Central memory CD4-positive, alpha-beta T cell (primary cell): ENCODE measurements around the gene STX10.
A peak's percentile ranks its signal among the peaks of the same experiment; 100 is the strongest.

Experiments used
- DNase-seq: peaks from one replicate; pipeline ENCODE4 v3.0.0; 2022

Gene STX10

DNA sequence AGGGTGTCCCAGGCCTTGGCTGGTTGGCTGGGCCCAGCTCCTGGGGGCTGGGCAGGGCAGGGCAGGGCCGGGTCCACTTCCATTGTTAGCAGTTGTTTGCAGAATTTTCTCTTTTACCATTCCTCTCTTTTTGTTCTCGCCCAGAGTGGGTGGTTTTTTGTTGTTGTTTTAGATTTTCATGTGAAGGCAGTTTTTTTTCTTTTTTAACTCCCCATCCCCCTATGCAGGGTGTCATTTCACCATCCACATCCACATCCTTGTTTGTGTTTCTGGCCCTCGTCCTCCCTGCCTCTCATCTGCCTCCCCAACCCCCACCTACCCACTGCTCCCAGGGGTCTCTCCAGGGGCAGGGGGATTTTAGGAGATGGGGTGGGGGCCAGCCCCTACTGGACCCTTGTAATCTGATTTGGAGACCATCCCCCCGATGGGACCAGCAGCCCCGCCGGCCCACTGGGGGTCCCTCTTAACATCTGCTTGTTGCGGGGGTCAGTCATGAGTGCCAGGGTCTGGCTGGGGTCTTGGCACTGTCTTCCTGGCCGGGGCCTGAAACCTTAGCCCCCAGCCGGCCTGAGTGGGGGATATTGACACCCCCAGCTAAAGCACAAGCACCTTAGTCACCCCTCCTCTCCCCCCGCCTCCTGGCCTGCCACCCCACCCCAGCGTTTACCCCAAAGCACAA is 10.4 kb downstream of the STX10 start:
- DNase-seq = no peak

DNA sequence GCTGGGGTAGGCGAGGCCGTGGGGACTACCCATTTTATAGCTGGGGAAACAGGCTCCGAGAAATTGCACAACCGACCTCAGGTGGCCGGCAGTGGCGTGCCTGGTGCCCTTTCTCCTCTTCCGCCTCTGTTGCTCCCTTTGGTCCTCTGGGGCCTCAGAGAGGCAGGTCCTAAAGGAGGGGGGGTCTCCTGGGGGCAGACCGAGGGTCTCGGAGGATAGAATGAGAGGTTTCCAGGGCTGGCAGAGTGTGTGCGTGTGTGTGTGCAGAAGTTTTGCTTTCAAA is 11.3 kb downstream of the STX10 start:
- DNase-seq = no peak

DNA sequence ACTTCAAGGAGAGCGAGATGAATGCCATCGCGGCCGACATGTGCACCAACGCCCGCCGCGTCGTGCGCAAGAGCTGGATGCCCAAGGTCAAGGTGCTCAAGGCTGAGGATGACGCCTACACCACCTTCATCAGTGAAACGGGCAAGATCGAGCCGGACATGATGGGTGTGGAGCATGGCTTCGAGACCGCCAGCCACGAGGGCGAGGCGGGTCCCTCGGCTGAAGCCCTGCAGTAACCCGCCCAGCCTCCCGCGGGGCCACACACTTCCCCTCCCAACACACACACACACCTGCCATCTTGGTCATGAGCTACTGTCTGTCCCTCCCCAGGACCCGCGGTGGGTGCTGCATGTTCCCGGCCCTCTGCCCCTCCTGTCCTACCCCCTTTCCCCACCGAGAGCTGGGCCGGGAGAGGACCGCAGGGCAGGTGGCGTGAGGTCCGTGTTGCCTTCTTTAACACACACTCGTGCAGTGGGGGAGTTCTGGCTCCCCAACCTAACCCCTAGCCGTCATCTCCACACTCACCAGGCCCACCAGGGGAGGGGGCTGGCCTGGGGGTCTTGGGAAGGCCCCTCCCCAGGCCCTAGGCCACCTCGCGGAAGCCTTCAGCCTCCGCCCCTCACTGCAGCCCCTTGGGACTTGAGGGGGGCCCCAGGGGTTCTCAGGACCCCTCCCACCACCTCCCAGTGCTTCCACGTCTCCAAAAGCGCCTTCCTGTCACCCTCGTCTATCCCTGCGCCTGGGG is 11.8 kb downstream of the STX10 start:
- DNase-seq = no peak

DNA sequence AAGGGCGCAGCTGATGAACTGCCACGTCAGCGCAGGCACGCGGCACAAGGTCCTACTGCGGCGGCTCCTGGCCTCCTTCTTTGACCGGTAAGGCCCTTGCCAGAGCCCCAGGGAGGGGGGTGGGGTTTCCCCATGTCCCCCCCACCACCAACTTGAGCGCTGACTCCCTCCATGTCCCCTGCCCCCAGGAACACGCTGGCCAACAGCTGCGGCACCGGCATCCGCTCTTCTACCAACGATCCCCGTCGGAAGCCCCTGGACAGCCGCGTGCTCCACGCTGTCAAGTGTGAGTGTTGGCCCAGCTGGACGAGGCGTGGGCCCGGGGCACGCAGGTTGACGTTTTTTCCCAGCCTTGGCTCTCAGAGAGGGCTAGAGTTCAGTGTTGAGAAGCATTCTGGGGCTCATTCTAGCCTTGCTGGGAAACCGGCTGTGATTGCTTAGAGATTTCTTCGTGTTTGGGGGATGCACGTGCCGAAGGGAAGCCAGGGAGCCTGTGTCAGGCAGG is 12.8 kb downstream of the STX10 start:
- no peak for DNase-seq

DNA sequence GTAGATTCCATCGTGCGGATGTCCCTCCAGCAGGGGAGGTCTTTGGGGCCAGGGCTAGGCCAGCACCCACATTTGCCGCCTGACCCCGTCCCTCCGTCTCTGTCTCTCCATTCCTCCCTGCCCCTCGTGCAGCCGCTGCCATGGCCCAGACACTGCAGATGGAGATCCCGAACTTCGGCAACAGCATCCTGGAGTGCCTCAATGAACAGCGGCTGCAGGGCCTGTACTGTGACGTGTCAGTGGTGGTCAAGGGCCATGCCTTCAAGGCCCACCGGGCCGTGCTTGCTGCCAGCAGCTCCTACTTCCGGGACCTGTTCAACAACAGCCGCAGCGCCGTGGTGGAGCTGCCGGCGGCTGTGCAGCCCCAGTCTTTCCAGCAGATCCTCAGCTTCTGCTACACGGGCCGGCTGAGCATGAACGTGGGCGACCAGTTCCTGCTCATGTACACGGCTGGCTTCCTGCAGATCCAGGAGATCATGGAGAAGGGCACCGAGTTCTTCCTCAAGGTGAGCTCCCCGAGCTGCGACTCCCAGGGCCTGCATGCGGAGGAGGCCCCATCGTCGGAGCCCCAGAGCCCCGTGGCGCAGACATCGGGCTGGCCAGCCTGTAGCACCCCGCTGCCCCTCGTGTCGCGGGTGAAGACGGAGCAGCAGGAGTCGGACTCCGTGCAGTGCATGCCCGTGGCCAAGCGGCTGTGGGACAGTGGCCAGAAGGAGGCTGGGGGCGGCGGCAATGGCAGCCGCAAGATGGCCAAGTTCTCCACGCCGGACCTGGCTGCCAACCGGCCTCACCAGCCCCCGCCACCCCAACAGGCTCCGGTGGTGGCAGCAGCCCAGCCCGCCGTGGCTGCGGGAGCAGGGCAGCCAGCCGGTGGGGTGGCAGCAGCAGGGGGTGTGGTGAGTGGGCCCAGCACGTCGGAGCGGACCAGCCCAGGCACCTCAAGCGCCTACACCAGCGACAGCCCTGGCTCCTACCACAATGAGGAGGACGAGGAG is 14.8 kb downstream of the STX10 start:
- no peak for DNase-seq

DNA sequence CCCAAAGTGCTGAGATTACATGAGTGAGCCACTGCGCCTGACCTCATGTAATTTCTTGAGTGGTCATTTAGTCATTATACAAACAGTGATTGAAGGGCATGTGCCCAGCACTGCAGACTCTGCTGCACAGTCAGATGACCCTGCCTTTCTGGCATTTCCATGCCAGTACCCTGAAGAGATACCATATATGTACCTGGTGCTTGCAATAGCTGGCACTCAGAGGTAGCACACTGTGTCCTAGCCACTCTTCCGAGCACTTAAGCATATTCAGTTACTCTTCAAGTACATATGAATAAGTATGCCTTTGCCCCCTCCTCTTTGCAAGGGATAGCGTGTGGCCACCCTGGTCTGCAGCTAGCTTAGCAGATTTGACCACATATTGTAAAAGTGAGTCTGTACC is 15.5 kb downstream of the STX10 start:
- no peak for DNase-seq

DNA sequence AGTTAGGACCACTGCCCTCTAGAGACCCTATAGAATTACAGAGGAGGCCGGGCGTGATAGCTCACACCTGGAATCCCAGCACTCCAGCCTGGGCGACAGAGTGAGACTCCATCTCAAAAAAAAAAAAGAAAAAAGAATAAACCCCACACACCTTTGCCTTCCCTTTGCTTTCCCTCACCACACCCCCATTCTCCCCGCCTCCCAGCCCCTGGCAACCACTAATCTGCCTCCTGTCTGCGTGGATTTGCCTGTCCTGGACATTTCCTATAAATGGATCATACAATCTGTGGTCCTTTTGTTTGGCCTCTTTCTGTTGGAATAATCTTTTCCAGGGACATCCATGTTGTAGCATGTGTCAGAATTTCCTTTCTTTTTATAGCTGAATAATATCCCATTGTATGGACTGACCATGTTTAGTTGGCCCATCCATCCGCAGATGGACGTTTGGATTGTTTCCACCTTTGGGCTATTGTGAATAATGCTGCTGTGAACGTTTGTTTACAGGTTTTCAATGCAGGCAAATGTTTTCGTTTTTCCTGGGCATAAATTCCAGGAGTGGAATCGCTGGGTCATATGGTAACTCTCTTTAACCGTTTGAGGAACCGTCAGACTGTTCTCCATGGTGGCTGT is 16.8 kb downstream of the STX10 start:
- DNase-seq = no peak

DNA sequence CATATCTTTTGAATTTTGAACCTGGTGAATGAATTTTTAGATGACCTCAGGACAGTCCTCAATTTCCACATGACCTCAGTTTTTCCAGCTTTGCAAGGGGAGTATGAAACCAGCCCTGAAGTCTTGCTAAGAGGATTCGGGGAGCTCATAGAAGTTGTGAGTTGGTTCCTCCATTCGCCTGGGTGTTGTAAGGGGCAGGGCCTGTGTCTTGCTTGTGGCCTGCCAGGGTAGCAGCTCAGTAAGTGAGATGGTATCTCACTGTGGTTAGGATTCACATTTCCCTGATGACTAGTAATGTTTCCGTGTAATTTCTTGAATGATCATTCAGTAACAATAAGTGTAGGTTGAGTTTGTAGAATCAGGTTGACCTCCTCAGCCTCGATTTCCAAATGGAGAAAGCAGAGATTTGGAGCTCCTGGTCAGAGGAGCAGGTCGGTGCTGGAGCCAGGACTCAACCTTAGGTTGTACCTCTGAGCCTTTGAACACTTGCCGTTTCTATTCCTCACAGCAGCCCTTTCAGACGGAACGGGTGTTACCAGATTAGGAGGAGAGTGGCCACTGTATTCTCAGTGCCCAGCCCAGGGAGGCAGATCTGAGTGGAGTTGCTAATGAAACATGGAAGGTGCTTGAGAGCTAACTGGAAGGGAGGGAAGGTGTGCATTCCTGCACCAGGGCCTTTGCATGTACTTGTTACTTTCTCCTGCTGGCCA is 17.5 kb downstream of the STX10 start:
- DNase-seq = peak; percentile 55

DNA sequence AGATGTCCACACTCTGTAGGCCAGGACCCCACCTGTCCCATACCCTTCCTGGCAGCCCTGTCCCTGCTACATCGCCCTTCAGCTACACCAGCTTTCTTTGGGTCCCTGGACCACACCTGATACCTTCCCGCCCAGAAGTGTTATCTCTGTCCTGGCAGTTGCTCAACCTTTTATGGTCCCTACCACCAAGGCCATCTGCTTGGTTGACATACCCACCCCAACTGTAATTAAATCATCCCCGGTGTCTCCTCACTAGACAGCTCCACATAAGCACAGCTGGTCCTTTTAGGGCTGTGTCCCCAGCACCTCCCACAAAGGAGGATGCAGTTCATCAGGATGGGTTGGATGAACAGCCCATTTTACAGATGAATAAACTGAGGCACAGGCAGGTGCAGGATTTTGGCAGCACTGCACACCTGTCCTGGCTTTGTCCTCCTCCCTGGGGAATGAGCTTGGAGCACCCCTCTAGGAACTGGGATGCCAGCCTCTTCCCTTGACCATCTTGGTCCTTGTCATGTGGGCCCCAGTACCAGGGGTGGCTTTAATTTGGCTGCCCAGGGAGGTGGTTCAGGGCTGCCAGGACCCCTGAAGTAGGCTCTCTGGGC is 19.2 kb downstream of the STX10 start:
- no peak for DNase-seq

DNA sequence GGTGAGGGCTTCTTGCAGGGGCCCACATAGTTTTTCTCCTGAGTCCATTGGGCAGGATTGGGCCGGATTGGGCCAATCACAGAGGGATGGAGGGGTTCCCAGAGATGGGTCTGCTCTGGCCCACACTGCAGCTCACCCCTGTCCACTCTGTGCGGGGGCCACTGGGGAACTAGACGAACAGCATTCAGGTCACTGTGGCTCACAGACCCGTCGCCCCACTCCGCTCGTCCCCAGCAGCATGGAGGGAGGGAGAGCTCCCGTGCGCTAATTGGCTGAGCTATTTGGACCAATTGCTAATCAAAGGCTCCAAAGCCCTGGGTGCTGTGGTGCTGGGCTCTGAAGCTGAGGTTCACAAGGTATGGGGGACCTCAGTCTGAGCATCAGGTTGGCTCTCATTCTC is 20.8 kb downstream of the STX10 start:
- no peak for DNase-seq

DNA sequence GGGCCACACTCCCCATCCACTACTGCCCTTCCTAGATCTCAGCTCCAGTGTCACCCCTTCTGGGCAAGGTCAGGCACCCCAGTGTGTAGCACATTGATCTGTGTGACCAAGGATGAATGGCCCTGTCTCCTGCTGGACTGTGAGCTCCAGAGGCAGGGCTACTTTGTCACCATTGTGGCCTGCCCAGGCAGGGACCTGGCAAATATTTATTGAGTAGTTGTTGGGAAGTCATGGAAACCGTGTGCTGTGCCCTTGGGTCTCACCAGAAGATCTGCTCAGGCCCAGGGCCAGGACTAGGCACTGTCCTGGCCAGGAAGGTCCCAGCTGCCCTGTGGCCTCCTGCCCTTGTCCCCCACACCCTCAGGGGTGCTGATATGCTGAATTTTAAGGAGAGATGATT is 21.6 kb downstream of the STX10 start:
- no peak for DNase-seq

DNA sequence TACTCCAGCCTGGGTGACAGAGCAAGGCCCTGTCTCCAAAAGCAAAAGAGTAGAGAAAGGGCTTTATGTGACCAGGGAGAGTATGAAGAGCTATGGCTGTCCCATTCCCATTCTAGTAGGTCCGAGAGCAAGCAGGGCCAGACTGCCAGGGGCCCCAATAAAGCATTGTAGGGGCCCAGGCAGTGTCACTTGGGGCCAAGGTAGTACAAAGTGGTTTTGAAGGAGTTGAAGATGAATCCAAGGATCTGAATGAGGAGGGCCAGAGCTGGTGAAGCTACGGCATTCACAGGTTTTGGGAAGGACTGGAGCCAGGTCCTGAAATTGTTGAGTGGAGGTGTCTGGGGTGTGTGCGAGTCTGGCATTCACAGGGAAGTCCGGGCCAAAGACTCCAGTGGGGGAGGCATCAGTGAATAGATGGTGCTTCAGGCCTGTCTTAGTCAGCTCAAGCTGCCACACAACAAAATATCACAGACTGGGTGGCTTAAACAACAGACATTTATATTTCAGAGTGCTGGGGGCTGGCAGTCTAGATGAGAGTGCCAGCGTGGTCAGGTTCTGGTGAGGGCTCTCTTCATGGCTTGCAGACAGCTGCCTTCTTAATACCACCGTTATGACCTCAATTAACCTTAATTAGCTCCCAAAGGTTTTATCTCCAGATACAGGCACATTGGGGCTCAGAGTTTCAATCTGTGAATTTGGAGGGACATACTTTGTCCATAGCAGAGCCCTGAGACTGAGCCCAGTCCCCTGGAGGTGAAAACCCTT is 22.2 kb downstream of the STX10 start:
- no peak for DNase-seq

DNA sequence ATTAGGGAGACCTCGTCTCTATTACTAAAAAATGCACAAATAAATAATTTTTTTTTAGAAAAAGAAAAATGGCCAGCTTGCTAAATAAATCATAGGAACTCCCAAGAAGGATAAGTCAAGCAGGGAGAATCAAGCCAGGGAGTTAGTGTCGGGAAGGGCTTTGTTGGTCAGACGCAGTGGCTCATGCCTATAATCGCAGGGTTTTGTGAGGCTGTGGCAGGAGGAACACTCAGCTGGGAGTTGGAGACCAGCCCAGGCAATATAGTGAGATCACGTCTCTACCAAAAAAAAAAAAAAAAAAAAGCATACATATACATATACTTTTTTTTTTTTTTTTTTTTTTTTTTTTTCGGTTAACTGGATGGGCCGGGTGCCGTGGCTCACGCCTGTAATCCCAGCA is 23.1 kb downstream of the STX10 start:
- DNase-seq = no peak

DNA sequence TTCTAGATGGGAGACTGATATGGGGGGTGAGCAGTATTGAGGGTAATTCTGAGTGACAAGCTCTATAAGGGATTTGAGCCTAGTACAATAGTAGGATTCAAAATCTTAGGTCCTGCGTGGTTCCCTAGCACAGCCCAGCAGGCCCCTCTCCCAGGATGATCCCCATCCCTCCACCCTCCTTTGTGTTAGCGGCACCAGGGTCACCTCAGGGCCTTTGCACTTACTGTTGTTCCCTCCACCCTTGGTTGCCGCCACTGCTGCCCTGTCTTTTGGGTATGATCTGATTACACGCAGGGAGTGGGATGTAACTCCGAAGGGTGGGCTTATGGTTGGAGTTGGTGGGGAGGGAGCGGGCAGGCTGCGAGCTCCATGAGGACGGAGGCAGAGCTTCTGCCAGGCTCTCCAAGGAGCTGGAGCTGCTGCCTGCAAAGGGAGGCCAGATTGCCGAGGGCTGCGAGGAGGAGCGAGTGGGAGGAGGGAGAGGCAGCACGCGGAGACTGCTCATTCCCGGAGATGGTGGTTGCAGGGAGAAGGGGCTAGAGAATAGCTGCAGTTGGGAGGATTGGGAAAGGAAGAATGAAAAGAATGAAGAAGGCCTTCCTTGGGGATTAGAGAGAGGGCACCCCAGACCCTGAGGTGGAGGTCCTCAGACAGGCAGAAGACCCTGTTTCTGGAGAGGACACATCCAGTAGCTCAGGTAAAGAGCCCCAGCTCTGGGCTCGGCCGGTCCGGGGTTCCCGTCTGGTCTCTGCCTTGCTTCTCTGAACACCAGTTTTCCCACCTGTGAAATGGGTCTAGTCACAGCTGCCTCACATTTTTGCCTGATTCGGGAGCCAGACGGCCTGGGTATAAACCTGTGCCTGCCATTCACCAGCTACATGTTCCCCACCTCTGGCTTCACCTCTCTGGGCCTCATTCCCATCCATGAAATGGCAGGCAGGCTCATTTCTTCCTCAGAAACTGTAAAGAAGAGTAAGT is 26.9 kb downstream of the STX10 start:
- DNase-seq = no peak

DNA sequence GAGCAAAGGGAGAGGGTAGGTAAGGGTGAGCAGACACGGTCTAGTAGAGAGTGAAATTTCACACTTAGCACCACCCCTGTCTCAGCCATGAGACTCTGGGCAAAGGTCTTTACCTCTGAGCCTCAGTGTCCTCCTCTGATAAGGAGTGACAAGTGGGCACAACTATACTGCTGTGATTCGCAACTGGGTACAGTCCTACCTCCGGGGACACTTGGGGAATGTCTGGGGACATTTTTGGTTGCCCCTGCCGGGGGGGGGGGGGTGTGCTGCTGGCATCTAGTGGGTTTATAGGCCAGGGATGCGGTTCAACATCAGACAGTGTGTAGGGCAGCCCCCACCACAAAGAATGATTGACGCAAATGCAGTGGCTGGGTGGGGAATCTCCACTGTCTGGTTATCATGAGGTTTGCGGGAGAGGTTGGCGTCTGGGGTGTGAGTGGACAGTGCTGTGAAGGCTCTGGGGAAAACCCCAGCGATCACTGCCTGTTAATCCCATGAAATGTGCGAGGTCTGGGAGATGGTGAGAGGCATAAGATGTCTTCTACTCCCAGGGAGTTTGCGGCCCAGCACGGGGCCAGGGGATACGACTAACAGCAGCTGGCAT is 27.8 kb downstream of the STX10 start:
- DNase-seq = no peak

DNA sequence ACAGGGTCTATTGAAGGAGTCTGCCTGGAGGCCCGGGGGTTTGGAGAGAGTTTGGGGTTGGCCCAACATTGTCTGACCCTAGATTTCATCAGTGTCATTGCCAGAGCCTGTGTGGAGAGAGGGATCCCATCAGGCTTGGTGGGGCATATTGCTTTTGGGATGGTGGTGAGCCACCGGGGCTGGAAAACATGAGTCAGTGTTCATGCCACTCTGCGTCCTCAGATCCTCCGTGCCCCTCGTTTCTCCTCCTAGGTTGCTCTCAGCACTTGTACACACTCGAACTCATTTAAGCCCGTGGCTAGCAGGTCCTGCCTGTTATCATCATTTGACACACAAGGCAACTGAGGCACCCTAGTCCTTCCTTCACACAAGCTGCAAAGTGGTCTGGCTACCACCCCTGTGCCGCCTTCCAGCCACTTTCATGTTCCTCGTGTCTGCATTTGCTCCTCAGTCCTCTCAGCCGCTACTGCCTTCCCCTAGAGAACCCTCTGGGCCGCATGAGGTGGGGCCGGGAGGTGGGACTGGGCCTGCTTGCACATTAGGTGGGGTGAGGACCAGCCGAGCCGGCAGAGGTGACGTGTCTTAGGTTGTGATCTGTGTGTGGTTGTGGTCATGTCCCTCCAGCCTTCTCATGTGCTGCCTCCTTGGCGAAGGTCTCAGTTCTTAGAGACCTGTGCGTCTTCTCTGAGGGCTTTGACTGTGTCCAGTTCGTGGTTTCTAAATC is 28.5 kb downstream of the STX10 start:
- DNase-seq = no peak

DNA sequence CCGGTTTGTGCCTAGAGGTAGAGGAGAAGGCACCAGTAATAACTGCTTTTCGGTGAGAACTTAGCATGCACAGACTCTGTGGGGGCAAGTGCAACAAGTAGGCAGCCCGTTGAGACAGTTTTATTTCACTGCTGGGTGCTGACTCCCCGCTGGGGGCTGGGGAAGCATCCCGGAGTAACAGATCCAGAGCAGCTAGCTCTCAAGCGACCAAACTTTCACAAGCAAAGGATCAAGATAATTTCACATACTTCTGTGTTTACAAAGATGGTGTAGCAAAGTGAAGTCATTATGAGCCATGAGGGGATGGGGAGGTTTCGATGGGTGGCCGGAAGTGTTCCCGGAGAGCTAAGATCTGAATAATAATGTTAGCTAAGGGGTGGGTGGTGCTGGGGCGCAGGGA is 29.4 kb downstream of the STX10 start:
- no peak for DNase-seq

DNA sequence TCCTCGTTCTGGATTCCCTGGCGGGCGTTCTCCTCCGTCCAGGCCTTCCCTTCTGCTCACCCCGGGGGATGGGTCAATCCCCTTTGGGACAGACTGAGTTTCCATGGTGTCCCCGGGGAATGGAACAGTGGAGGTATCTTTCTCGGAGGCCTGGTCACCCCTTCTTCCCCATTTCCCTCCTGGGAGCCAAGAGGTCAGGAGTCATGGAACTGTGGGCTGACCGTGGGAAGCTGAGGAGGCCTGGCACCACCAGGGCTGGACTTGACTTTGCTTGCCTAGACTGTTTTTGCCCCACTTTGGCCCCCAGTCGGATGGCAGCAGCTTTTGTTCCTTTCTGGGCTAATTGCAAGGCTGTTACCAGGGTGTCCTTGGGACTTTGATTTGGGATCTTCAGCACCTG is 30.1 kb downstream of the STX10 start:
- no peak for DNase-seq

DNA sequence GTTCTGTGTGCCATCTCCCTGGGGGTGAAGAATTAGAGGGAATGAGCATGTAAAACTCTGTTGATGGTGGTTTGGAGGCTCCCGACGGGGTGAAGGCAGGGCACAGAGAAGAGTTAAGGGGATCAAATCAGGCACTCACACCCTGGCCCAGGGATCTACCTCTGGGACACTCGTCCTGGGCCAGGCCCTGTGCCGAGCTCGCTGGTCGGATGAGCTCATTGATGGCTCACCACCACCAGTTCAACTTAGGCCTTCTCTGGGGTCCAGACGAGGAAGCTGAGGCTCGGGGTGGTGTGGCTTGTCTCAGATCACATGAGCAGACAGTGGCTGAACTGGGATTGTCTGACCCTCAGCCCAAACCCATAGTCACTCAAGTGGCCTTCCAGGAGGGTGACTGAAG is 30.5 kb downstream of the STX10 start:
- DNase-seq = no peak
